Measurements from ENCODE around the gene CCT7.

The CCT7 gene

GRCh38 chr2:73294239-73294638 lies 60.1 kb downstream of the CCT7 start:
- no peak for DNase-seq (ENCODE audit: low read depth)

- no peak for DNase-seq (ENCODE audit: low read depth)
Observed at GRCh38 chr2:73295751-73296400, 61.8 kb downstream of the CCT7 start.

- DNase-seq (ENCODE audit: low read depth) = no peak
Observed at GRCh38 chr2:73297151-73297559, 63.0 kb downstream of the CCT7 start.

GRCh38 chr2:73297586-73297985 lies 63.5 kb downstream of the CCT7 start:
- no peak for DNase-seq (ENCODE audit: low read depth)

- no peak for DNase-seq (ENCODE audit: low read depth)
Observed at GRCh38 chr2:73300926-73301325, 66.8 kb downstream of the CCT7 start.

GRCh38 chr2:73301636-73302035 lies 67.5 kb downstream of the CCT7 start:
- no peak for DNase-seq (ENCODE audit: low read depth)

Data from non-pigmented ciliary epithelial cell (primary cell).